GM12801 (cell line): ENCODE measurements around the gene PHLDB2.

Experiments used
- TF ChIP-seq, protein P1 (sequence below): IDR thresholded peaks from one replicate; pipeline ENCODE4 v1.5.1; 2011; ENCODE audit warnings: control low read depth; ENCODE audit not compliant: insufficient read length; ENCODE audit errors: extremely low read depth

The PHLDB2 gene

DNA sequence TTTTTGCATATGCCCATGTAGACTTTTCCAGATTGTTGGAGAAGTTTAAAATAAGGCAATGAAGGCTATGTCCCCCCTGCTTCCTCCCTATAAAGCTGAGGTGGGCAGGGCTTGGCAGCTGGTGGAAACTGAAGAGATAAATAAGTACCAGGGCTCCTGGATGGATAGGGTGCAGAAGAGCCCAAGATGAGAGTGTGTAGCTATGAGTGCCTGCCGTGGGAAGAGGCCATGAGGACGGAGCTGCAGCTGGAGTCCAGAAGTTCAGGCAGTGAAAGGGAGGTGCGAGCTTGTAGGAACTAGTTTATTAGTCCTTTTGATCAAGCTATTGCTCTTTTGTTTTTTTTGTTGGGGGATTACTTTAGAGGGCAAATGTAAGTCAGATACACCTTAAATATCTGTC, 52.4 kb downstream of the PHLDB2 start:
- TF ChIP-seq, protein P1, sequence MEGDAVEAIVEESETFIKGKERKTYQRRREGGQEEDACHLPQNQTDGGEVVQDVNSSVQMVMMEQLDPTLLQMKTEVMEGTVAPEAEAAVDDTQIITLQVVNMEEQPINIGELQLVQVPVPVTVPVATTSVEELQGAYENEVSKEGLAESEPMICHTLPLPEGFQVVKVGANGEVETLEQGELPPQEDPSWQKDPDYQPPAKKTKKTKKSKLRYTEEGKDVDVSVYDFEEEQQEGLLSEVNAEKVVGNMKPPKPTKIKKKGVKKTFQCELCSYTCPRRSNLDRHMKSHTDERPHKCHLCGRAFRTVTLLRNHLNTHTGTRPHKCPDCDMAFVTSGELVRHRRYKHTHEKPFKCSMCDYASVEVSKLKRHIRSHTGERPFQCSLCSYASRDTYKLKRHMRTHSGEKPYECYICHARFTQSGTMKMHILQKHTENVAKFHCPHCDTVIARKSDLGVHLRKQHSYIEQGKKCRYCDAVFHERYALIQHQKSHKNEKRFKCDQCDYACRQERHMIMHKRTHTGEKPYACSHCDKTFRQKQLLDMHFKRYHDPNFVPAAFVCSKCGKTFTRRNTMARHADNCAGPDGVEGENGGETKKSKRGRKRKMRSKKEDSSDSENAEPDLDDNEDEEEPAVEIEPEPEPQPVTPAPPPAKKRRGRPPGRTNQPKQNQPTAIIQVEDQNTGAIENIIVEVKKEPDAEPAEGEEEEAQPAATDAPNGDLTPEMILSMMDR: no peak

GRCh38 chr3:111913163-111913763, 54.2 kb downstream of the PHLDB2 start:
- TF ChIP-seq, protein P1: no peak

GRCh38 chr3:111915905-111916304, 56.8 kb downstream of the PHLDB2 start:
- TF ChIP-seq, protein P1: no peak

GRCh38 chr3:111917300-111917699, 58.2 kb downstream of the PHLDB2 start:
- TF ChIP-seq, protein P1: no peak

GRCh38 chr3:111919370-111920065, 60.5 kb downstream of the PHLDB2 start:
- TF ChIP-seq, protein P1: no peak

GRCh38 chr3:111921181-111921580, 62.1 kb downstream of the PHLDB2 start:
- TF ChIP-seq, protein P1: no peak

DNA sequence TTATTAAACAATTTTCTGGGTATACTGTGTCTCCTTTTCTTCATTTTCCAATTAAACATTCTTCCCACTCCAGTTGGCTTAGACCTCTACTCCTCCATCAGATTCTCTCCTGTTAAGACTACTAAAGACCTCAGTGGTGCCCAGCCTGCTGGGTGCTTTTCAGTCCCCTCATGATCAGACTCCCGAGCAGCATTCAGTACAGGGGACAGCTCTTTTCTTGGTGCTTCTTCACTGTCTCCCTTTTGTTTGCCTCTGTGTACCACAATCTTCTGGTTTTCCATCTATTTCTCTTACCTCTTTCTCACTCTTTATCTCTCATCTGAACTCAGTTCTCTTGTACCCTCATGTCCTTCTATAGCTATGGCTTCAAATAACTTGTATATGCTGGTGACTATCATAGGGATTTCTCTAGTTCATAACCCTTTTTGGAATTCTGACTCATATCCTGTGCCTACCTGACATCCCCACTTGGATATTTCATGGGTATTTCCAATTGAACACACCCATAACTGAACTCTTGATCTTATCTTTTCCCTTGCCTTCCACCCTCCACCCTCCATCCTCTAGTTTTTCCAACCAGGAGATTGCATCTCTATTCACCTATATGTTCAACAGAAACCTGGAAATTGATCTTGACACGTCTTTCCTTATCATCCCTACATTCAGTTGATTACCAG, 64.2 kb downstream of the PHLDB2 start:
- TF ChIP-seq, protein P1: no peak
